HG03139 (cell line): ENCODE data around the gene MAPRE2.

Source experiments
- ATAC-seq: cut with Tn5 transposase; IDR thresholded peaks from one replicate; pipeline ENCODE4 v1.9.1; 2021; ENCODE audit not compliant: unreplicated experiment

MAPRE2 gene

DNA sequence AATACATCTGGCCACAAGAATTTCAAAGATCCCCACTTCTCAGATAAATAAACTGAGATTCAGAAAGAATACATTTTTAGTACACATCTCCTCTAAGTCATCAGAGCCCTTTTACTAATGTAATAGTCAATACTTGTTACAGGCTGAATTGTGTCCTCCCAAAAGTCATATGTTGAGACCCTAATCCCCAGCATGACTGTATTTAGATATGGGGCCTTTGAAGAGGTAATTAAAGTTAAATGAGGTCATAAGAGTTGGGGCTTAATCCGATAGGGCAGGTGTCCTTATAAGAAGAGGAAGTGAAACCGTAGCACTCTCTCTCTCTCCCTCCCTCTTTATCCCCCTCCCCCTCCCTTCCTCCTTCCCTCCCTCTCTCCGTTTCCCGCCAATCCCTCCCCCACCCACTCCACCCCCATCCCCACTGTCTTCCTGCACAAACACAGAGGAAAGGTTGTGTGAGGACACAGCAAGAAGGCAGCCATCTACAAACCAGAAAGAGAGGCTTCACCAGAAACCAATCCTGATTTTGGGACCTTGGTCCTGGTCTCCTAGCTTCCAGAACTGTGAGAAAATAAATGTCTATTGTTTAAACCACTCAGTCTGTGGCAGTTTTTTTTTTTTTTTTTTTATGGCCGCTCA is 133.0 kb downstream of the MAPRE2 start:
- ATAC-seq, result peak; percentile 79

DNA sequence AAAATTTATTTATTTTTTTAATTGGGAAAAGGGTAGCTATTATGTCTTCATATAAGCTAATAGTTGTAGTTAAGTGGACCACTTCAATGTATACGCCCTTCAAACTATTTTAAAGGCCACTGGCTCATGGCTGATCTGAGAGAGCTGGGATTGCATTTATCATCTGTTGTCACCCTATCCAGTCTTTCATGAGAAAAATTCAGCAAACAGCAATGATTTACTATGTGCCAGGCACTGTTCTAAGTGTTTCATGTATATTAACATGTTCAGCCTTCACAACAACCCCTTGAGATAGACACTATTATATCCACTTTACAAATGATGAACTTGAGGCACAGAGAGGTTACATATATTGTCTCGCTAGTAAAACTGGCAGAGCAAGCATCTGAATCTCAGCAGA is 133.5 kb downstream of the MAPRE2 start:
- no peak for ATAC-seq

DNA sequence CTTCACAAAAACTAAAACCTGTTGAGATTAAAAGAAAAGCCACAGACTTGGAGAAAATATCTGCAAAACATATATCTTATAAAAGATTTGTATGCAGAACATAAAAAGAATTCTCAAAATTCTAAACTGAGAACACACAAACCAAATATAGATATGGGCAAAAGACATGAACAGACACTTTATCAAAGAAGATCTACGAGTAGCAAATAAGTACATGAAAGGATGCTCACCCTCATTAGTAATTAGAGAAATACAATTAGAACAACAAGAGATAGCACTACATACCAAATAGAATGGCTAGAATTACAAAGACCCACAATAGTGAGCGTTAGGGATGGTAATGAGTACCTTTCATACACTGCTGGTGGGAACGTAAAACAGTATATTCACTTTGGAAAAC is 135.7 kb downstream of the MAPRE2 start:
- no peak for ATAC-seq

DNA sequence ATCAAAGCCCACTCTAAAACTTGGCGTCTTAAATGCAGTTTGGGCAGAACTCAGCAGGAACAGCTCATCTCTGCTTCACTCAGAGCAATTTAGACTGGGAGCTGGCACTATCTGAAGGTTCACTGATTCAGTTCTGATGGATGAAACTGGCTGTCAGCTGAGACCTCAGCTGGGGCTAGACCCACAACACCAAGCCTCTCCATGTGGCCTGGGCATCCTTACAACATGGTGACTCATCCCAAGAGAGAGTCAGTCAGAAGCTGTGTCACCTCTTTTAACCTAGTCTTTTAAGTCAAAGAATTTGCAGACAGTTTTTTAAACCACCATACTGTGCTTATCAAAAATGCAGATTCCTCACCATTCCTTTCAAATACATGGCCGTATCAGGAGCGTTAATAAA is 137.0 kb downstream of the MAPRE2 start:
- no peak for ATAC-seq

DNA sequence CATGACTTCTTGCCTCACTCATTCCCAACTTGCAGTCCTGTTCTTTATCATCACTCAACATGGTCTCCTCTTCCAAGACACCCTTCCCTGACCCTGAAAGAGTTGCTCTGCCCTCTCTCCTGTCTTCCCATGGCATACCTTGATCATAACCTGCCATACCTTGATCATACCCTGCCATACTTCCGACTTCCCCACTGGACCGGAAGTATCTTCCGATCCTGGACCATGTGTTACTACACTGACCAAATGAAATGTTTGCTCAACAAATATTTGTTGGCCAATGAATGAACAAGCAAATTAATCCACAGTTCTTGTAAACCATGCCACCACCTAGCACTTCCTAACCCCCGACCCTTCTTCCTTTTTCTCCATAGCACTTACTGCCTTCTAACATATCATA is 138.7 kb downstream of the MAPRE2 start:
- ATAC-seq, result no peak

DNA sequence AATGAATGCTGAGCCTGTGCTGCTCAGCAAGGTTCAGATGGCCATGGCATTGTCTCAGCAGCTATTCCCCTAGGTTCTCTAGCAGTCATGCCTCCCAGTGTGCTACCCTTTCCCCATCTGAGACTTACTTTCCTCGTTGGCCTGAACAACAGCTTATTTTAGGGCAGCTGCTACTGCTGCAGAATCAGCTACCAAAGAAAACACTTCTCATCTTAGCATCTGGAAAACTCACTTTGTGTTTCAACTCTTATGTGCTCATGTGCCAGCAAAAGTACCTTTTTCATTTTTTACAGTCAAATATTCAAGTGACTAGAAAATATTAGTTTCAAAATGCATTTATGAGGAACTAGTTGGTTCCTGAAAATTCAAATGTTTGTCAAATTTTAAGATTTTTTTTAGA is 139.2 kb downstream of the MAPRE2 start:
- ATAC-seq, result no peak

DNA sequence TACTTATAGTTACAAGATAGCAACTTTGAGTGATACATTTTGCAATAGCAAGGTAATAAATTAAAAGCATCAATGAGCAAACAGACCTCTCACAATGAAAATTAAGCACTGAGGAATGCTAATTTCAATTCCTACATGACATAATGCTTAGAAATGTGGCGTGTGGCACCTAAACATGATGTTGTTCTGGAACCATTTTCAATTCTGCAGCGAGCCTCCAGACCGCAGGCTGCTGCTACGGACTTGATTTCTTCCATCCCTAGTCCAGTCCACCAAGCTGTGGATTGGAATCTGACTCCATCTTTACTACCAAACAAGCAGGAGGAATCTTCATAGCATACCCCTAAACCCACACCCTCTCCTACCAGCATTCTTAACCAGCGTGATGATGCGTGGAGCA is 140.9 kb downstream of the MAPRE2 start:
- ATAC-seq, result no peak

DNA sequence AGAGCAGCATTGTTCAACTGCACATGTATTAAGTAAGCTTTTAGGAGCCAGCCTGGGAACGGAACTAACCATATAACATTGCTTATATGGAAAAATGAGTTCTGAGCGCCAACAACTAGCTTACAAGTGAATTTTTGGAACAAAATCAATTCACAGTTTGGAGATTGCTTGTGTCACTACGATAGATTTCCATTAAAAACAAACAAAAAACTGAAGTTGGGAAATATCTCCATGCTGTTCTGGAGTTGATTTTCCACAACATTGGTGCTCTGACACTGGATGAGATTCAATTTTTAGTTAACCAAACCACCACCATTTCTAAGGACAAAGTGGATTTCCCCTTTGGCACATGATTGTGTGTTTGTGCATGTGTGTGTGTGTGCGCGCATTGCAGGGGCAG is 142.7 kb downstream of the MAPRE2 start:
- ATAC-seq, result no peak

DNA sequence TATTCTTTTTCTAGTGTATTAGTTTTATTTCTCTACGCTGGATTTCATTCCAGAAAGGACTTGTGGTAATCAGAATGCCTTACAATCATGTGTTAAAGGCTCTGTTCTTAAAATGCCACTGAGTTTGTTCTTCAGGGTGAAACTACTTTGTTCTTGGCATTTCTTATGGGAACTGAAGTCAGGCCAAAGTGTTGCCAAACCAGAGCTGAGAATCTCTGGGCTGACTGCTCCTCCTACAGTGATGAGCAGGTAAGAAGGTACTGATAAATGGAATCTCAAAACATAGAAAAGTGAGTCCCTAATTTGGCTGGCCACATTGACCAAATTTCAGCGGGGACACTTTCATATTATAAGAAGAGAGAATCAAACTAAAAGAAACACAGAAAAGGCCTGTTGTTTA is 144.6 kb downstream of the MAPRE2 start:
- ATAC-seq, result no peak

DNA sequence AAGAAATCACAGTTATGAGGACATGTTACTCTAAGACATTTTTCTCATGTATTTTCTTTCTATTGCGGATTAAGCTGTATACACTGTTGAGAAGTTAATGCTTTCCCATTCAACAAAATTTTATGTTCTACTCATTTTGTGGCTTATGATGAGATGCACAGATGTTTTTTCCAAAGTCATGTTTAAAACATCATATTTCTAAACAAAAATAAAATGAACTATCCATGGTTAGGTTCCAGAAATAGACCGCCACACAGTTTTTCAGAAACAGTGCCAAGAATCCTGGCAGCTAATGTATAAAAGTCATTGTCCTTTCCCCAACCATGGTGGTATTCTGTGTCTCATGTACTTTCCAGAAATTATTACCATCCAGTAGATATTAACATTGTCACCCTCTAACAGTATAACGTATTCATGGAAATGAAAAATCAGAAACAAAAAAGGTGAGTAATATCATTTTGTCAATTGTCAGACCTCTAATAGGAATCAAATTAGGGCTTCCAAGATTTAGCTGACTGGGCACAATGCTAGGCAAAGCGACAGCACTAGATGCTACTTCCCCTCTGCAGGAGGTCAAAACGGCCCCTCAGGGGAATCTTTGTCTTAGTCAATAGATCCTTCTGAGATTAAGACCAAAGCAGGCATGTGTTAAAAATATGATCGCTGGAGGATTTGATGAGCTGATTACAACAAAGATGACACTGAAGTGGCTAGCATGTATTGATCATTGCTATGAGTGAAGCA is 145.2 kb downstream of the MAPRE2 start:
- no peak for ATAC-seq

DNA sequence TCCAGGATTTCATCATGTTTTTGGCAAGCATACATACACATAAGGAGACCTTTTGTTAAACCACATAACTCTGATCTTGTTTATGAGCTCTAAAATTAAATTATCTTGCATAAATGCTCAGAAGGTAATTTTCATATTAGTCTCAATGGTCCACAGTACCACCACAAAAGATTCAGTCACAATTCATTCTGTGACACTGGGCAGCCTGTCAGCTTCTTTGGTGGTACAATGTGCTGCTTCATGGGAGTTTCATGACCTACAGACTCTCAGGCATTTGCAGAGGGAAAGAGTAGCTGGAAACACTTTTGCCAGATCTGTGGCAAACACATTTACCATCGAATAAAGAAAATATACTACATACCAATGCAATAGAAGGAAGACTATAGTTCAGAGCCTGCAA is 148.3 kb downstream of the MAPRE2 start:
- ATAC-seq, result no peak

DNA sequence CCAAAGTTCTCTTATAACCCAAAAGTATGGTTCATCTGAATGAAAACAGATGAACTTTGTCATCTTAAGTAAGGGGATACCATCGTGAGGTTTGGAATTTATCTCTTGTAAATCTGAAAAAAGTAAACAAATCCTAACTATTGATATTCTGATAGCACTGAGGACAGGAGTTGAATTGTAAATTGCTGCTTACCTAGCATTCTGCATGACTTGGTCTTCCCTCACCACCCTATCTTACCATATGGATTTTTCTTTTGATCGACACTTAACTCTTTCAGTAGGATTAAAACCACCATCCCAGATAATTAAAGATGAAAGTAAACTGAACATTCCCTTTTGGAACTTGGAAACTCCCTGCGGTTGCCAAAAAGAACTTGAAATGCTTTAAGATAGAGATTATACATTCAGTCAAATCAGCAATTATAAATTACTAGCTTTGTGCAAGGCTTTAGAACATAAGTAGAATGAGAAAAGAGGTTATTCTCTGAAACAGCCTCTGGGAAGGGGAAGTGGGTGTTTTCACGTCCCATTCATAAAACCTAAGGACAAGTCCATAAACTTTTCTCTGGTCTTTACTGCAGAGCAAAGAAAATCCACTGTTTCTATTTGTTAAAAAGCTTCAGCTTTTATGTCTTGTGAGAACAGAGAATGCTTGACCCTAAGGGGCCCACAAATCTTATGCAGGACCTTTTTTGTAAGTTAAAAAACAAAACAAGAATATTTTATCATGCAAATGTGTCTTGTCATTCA is 149.9 kb downstream of the MAPRE2 start:
- ATAC-seq, result no peak

DNA sequence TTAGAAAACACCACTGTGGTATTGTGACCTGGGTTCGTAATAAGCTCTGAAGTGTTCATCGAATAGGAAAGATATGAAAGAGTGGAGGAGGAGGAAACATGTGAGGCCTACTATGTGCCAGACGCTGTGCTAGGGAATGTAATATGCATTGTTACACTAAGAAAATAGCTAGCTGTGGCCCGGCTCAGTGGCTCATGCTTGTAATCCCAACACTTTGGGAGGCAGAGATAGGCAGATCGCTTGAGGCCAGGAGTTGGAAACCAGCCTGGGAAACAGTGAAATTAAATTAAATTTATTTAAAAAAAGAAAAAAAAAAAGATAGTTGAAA is 150.4 kb downstream of the MAPRE2 start:
- ATAC-seq, result no peak

DNA sequence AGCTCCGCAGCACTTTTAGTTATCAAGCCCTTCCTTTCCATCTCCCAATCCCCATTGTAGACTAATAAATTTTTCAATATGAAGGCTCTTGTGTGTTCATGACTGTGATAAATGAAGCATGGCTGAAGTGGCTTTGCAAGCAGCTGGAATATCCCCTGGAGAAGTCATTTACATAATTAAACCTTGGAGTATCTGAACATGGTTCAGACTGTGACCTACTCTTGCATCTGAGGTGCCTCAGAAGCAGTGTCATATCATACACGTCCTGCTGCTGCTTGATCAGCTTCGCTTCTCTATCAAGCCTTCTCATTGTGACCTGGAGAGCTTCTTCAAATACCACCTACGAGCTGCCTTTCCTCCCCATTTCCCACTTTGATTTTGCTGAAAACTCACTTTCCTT is 151.2 kb downstream of the MAPRE2 start:
- ATAC-seq, result no peak
